PFSK-1 (cell line): ENCODE measurements around the gene SLC2A6.

ENCODE experiments used
- FOXP2 ChIP-seq: optimal IDR thresholded peaks from 2 replicates; pipeline ENCODE3; 2011; ENCODE audit warnings: borderline replicate concordance, control low read depth, inconsistent platforms; ENCODE audit not compliant: insufficient read depth; ENCODE audit errors: extremely low read length, extremely low read depth
- POLR2AphosphoS5 ChIP-seq: IDR thresholded peaks from 2 replicates; pipeline ENCODE4 v1.6.1; 2012; ENCODE audit warnings: low read depth, mild to moderate bottlenecking, control low read depth, low read length, moderate library complexity
- REST ChIP-seq, 2 experiments: IDR thresholded peaks; 2 replicates each; pipeline versions ENCODE4 v1.6.1 to v1.8.0; 2011 to 2012; ENCODE audit warnings: low read depth in 2 of 2, low read length in 2 of 2, control low read depth in 1 of 2, inconsistent platforms in 1 of 2, mild to moderate bottlenecking in 1 of 2, moderate library complexity in 1 of 2; ENCODE audit not compliant: insufficient read depth in 1 of 2
- SIN3A ChIP-seq: IDR thresholded peaks from 2 replicates; pipeline ENCODE4 v1.6.1; 2012; ENCODE audit warnings: mild to moderate bottlenecking, low read length, moderate library complexity, borderline replicate concordance; ENCODE audit not compliant: insufficient read depth
- TAF1 ChIP-seq: IDR thresholded peaks from 2 replicates; pipeline ENCODE4 v1.6.1; 2012; ENCODE audit warnings: low read length, control low read depth, borderline replicate concordance; ENCODE audit not compliant: insufficient read depth

Gene SLC2A6

GRCh38 chr9:133474215-133474614, 4.7 kb downstream of the SLC2A6 start:
- TF ChIP-seq TAF1 (no peak), POLR2AphosphoS5 (no peak), FOXP2 (no peak), SIN3A (no peak), REST (IDR thresholded peaks at IDR 0.05; ENCODE audit: insufficient read depth in 1 of 2, low read depth in 2 of 2, low read length in 2 of 2) (no peak)

GRCh38 chr9:133473743-133474142, 5.2 kb downstream of the SLC2A6 start:
- TF ChIP-seq FOXP2 (no peak), POLR2AphosphoS5 (no peak), TAF1 (no peak), REST (IDR thresholded peaks at IDR 0.05; ENCODE audit: insufficient read depth in 1 of 2, low read depth in 2 of 2, low read length in 2 of 2) (no peak), SIN3A (no peak)

GRCh38 chr9:133472753-133473378, 6.0 kb downstream of the SLC2A6 start:
- no peak for TF ChIP-seq REST (IDR thresholded peaks at IDR 0.05; ENCODE audit: insufficient read depth in 1 of 2, low read depth in 2 of 2, low read length in 2 of 2)

- TF ChIP-seq REST (IDR thresholded peaks at IDR 0.05; ENCODE audit: insufficient read depth in 1 of 2, low read depth in 2 of 2, low read length in 2 of 2) (no peak), FOXP2 (no peak), SIN3A (no peak), POLR2AphosphoS5 (no peak), TAF1 (no peak)
Measured at GRCh38 chr9:133472277-133472645, 6.6 kb downstream of the SLC2A6 start.
